Vagina (tissue), 2 donors: ENCODE data around the gene PPP4R3B. TPM values are rescaled to one million over a fixed set of nuclear protein-coding genes. Genes with fewer than 3 reads are reported as not detected.
"Not testable (repeated sequence)": the region's sequence is repeated elsewhere in the genome, so short reads cannot be mapped to it uniquely, and the experiment has no call there.

Experiments used
- DNase-seq, 2 donors: peaks; one replicate each; pipeline ENCODE4 v3.0.0-alpha.2; 2017; ENCODE audit errors: extremely low spot score in 2 of 2
- H3K27ac ChIP-seq: fragments of 200-600 bp; sonication (generic); one replicate; pipeline ENCODE4 v1.5.1; 2019
- H3K27me3 ChIP-seq: fragments of 200-600 bp; sonication (generic); one replicate; pipeline ENCODE4 v1.5.1; 2019
- H3K36me3 ChIP-seq, 2 donors: fragments of 200-600 bp; sonication (generic); one replicate each; pipeline ENCODE4 v1.5.1; 2017 to 2019
- H3K4me1 ChIP-seq: fragments of 200-600 bp; sonication (generic); one replicate; pipeline ENCODE4 v1.5.1; 2019
- H3K4me3 ChIP-seq, 2 donors: fragments of 200-600 bp; sonication (generic); 1 replicate in 1 of 2; 2 replicates in 1 of 2; pipeline ENCODE4 v1.5.1; 2016 to 2019
- H3K9me3 ChIP-seq: fragments of 200-600 bp; sonication (generic); one replicate; pipeline ENCODE4 v1.5.1; 2019
- CTCF ChIP-seq, 3 experiments: fragments of 450-650 bp in 2 of 3; fragments of 200-600 bp in 1 of 3; sonication (generic) in 1 of 3; IDR thresholded peaks; one replicate each; pipeline ENCODE4 v1.5.1; 2017 to 2019; ENCODE audit warnings: antibody characterized with exemption in 3 of 3, mild to moderate bottlenecking in 2 of 3, moderate library complexity in 2 of 3
- POLR2A ChIP-seq, 2 donors: fragments of 450-650 bp; IDR thresholded peaks; one replicate each; pipeline ENCODE4 v1.6.1; 2017; ENCODE audit warnings: antibody characterized with exemption in 2 of 2, mild to moderate bottlenecking in 2 of 2, moderate library complexity in 2 of 2
- POLR2AphosphoS5 ChIP-seq, 2 donors: sonication (generic); formaldehyde crosslinking; IDR thresholded peaks; one replicate each; pipeline ENCODE4 v1.9.0; 2017; ENCODE audit warnings: antibody characterized with exemption in 2 of 2, mild to moderate bottlenecking in 2 of 2, low read depth in 1 of 2; ENCODE audit not compliant: insufficient read depth in 1 of 2
- intact Hi-C: fragments of 100-400 bp; cut with DNase I; formaldehyde crosslinking; loops from one replicate; pipeline ENCODE4 v1.15.1; 2023
- total RNA-seq: library from RNA; depleted of rRNA; stranded (reverse); fragments of >200 nt; gene quantifications from one replicate; pipeline ENCODE4 v1.2.3, GENCODE V29; 2016

PPP4R3B gene
- total RNA-seq, 1 donor from 2014 or later, result 44.9 TPM

GRCh38 chr2:55560855-55561254 is 56.6 kb downstream of the PPP4R3B start:
- TF ChIP-seq CTCF (IDR thresholded peaks at IDR 0.05), result no peak
- no peak for TF ChIP-seq POLR2A (IDR thresholded peaks at IDR 0.05)
- TF ChIP-seq POLR2AphosphoS5 (IDR thresholded peaks at IDR 0.05; ENCODE audit: insufficient read depth in 1 of 2, low read depth in 1 of 2), result no peak
- no peaks in the 10 kb centered on the region for H3K4me1 ChIP-seq
- no peaks in the 10 kb centered on the region for H3K9me3 ChIP-seq
- intact Hi-C loops, result no loop called here
- no peaks in the 10 kb centered on the region for H3K27me3 ChIP-seq
- DNase-seq, result no peak
- no peak overlapping the region for H3K27ac ChIP-seq
- peaks cover 0 to 66% of the 10 kb centered on the region in 2 donors for H3K36me3 ChIP-seq
- no peak overlapping the region for H3K4me3 ChIP-seq

- intact Hi-C loops, result no loop called here
- Histone ChIP-seq H3K27me3 (no peaks in the 10 kb centered on the region), H3K4me1 (no peaks in the 10 kb centered on the region), H3K9me3 (no peaks in the 10 kb centered on the region), H3K36me3 (peaks cover 0 to 64% of the 10 kb centered on the region in 2 donors), H3K4me3 (no peak overlapping the region), H3K27ac (no peak overlapping the region)
- no peak for TF ChIP-seq POLR2AphosphoS5 (IDR thresholded peaks at IDR 0.05; ENCODE audit: insufficient read depth in 1 of 2, low read depth in 1 of 2)
- TF ChIP-seq POLR2A (IDR thresholded peaks at IDR 0.05), result no peak
- TF ChIP-seq CTCF (IDR thresholded peaks at IDR 0.05), result no peak
- no peak for DNase-seq
These were observed 60.6 kb downstream of the PPP4R3B start for GRCh38 chr2:55556809-55557208.

- TF ChIP-seq POLR2AphosphoS5 (IDR thresholded peaks at IDR 0.05; ENCODE audit: insufficient read depth in 1 of 2, low read depth in 1 of 2) (no peak), POLR2A (IDR thresholded peaks at IDR 0.05) (no peak), CTCF (IDR thresholded peaks at IDR 0.05) (no peak)
- no peak overlapping the region for H3K27ac ChIP-seq
- peaks cover 0 to 56% of the 10 kb centered on the region in 2 donors for H3K36me3 ChIP-seq
- no peaks in the 10 kb centered on the region for H3K4me1 ChIP-seq
- no peak for DNase-seq
- intact Hi-C loops, result no loop called here
- no peak overlapping the region for H3K4me3 ChIP-seq
- no peaks in the 10 kb centered on the region for H3K9me3 ChIP-seq
- H3K27me3 ChIP-seq, result no peaks in the 10 kb centered on the region
These were observed 61.4 kb downstream of the PPP4R3B start for GRCh38 chr2:55555977-55556376.

GRCh38 chr2:55553321-55553720 is 64.1 kb downstream of the PPP4R3B start:
- TF ChIP-seq POLR2A (IDR thresholded peaks at IDR 0.05) (no peak), CTCF (IDR thresholded peaks at IDR 0.05) (no peak), POLR2AphosphoS5 (IDR thresholded peaks at IDR 0.05; ENCODE audit: insufficient read depth in 1 of 2, low read depth in 1 of 2) (no peak)
- H3K9me3 ChIP-seq, result no peaks in the 10 kb centered on the region
- no peak overlapping the region for H3K4me3 ChIP-seq
- intact Hi-C loops, result no loop called here
- no peaks in the 10 kb centered on the region for H3K27me3 ChIP-seq
- H3K36me3 ChIP-seq, result peaks cover 0 to 51% of the 10 kb centered on the region in 2 donors
- H3K27ac ChIP-seq, result no peak overlapping the region
- H3K4me1 ChIP-seq, result no peaks in the 10 kb centered on the region
- DNase-seq, result no peak

- intact Hi-C loops, result no loop called here
- no peaks in the 10 kb centered on the region for H3K4me1 ChIP-seq
- H3K4me3 ChIP-seq, result no peak overlapping the region
- H3K27ac ChIP-seq, result no peak overlapping the region
- no peak for DNase-seq
- H3K36me3 ChIP-seq, result peaks cover 0 to 43% of the 10 kb centered on the region in 2 donors
- no peaks in the 10 kb centered on the region for H3K27me3 ChIP-seq
- no peak for TF ChIP-seq POLR2AphosphoS5 (IDR thresholded peaks at IDR 0.05; ENCODE audit: insufficient read depth in 1 of 2, low read depth in 1 of 2)
- TF ChIP-seq CTCF (IDR thresholded peaks at IDR 0.05), result no peak
- no peak for TF ChIP-seq POLR2A (IDR thresholded peaks at IDR 0.05)
- H3K9me3 ChIP-seq, result no peaks in the 10 kb centered on the region
These were observed 66.9 kb downstream of the PPP4R3B start for GRCh38 chr2:55550368-55551102.

GRCh38 chr2:55547679-55548078 is 69.7 kb downstream of the PPP4R3B start:
- H3K9me3 ChIP-seq, DNase-seq, H3K27me3 ChIP-seq, H3K4me1 ChIP-seq, H3K4me3 ChIP-seq, intact Hi-C loops, H3K27ac ChIP-seq: not testable (repeated sequence)
- peaks cover 0 to 50% of the 10 kb centered on the region in 2 donors for H3K36me3 ChIP-seq
